Vagina (tissue), 2 donors: Measurements from ENCODE around the gene KRTAP5-10.

Source experiments
- CTCF ChIP-seq, 3 experiments: fragments of 450-650 bp in 2 of 3; fragments of 200-600 bp in 1 of 3; sonication (generic) in 1 of 3; IDR thresholded peaks; one replicate each; pipeline ENCODE4 v1.5.1; 2017 to 2019; ENCODE audit warnings: antibody characterized with exemption in 3 of 3, mild to moderate bottlenecking in 2 of 3, moderate library complexity in 2 of 3
- POLR2A ChIP-seq, 2 donors: fragments of 450-650 bp; IDR thresholded peaks; one replicate each; pipeline ENCODE4 v1.6.1; 2017; ENCODE audit warnings: antibody characterized with exemption in 2 of 2, mild to moderate bottlenecking in 2 of 2, moderate library complexity in 2 of 2
- POLR2AphosphoS5 ChIP-seq, 2 donors: sonication (generic); formaldehyde crosslinking; IDR thresholded peaks; one replicate each; pipeline ENCODE4 v1.9.0; 2017; ENCODE audit warnings: antibody characterized with exemption in 2 of 2, mild to moderate bottlenecking in 2 of 2, low read depth in 1 of 2; ENCODE audit not compliant: insufficient read depth in 1 of 2

GRCh38 chr11:71555508-71555907 lies 9.9 kb upstream of the KRTAP5-10 start:
- TF ChIP-seq POLR2A (IDR thresholded peaks at IDR 0.05) (no peak), CTCF (IDR thresholded peaks at IDR 0.05) (no peak), POLR2AphosphoS5 (IDR thresholded peaks at IDR 0.05; ENCODE audit: insufficient read depth in 1 of 2, low read depth in 1 of 2) (no peak)
